ENCODE results near the gene PLIN5. TPM values are rescaled to one million over a fixed set of nuclear protein-coding genes. Genes with fewer than 3 reads are reported as not detected.
"Not testable (repeated sequence)": the region's sequence is repeated elsewhere in the genome, so short reads cannot be mapped to it uniquely, and the experiment has no call there.

Gene PLIN5
- total RNA-seq, 2 experiments from 2014 or later = 0.31 to 0.93 TPM

DNA sequence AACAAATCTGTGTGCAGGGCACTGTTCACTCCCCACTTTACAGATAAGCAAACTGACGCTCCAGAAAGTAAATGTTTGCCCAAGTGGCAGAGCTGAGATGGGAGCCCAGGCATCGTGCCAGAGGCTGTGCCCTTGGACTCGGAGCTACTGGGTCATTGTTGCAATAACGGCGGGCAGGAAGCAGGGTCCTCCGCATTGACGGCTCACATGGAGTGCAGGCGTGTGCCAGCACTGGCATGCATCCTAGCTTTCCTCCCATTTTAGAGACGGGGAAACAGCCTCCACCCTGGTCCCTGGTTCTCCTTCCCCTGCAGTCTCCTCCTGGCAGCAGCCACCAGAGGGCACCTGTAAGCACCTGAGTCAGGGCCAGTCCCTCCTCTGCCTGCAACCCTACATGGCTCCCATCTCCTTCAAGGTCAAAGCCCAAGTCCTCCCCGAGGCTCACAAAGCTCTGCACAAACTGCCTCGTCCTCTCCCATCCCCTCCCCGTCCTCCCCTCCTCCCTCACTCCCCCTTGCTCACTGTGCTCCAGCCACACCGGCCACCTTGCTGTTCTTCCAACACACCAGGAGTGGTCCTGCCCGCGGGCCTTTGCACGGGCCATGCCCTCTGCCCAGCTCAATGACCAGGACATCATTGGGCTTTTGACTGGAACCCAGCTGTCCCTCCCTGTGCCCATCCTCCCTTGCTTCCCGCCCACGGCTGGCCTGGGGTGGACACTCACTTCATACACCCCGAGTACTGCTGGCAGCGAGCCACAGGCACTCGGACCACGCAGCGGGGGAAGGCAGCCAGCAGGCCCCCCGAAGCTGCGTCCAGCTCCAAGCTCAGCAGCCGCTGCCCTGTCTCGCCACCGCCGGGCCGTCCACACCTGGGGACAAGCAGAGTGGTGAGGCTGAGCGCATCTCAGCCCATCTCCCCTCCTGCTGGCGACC, 12.5 kb upstream of the PLIN5 start:
- no peak overlapping the region for H3K27ac ChIP-seq (ENCODE audit: low read depth in 1 of 2, low read length in 2 of 2)
- ChIA-PET CTCF (no interaction called here), POLR2A (no interaction called here)
- no peaks in the 10 kb centered on the region for H3K36me3 Mint-ChIP-seq (ENCODE audit: low read depth)
- intact Hi-C loops (cut with DNase I, micrococcal nuclease) = no loop called here
- H3K36me3 ChIP-seq (ENCODE audit: insufficient read depth, low read length) = no peaks in the 10 kb centered on the region
- H3K9me3 Mint-ChIP-seq = no peaks in the 10 kb centered on the region
- peaks cover 0 to 8% of the 10 kb centered on the region in 2 experiments for H3K9me3 ChIP-seq (ENCODE audit: control insufficient read depth in 1 of 2, insufficient read depth in 1 of 2, low read length in 2 of 2)
- H3K4me1 ChIP-seq (ENCODE audit: insufficient read depth, low read length) = no peaks in the 10 kb centered on the region
- peaks cover 5% of the 10 kb centered on the region for H3K27me3 Mint-ChIP-seq
- ATAC-seq (ENCODE audit: poor library complexity) (no peak), DNase-seq (peak in 3 of 14 experiments; percentile 12 to 37 (median 30))
- no peaks in the 10 kb centered on the region for H3K4me1 Mint-ChIP-seq (ENCODE audit: low read depth)
- H3K27ac Mint-ChIP-seq = no peak overlapping the region
- no peaks in the 10 kb centered on the region for H3K27me3 ChIP-seq (ENCODE audit: control insufficient read depth in 1 of 2, insufficient read depth in 2 of 2, low read length in 2 of 2)
- H3K4me3 ChIP-seq (ENCODE audit: low read length) = no peak overlapping the region
- TF ChIP-seq, protein P1, sequence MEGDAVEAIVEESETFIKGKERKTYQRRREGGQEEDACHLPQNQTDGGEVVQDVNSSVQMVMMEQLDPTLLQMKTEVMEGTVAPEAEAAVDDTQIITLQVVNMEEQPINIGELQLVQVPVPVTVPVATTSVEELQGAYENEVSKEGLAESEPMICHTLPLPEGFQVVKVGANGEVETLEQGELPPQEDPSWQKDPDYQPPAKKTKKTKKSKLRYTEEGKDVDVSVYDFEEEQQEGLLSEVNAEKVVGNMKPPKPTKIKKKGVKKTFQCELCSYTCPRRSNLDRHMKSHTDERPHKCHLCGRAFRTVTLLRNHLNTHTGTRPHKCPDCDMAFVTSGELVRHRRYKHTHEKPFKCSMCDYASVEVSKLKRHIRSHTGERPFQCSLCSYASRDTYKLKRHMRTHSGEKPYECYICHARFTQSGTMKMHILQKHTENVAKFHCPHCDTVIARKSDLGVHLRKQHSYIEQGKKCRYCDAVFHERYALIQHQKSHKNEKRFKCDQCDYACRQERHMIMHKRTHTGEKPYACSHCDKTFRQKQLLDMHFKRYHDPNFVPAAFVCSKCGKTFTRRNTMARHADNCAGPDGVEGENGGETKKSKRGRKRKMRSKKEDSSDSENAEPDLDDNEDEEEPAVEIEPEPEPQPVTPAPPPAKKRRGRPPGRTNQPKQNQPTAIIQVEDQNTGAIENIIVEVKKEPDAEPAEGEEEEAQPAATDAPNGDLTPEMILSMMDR (IDR thresholded peaks at IDR 0.05) = no peak
- H3K4me3 Mint-ChIP-seq = no peak overlapping the region

DNA sequence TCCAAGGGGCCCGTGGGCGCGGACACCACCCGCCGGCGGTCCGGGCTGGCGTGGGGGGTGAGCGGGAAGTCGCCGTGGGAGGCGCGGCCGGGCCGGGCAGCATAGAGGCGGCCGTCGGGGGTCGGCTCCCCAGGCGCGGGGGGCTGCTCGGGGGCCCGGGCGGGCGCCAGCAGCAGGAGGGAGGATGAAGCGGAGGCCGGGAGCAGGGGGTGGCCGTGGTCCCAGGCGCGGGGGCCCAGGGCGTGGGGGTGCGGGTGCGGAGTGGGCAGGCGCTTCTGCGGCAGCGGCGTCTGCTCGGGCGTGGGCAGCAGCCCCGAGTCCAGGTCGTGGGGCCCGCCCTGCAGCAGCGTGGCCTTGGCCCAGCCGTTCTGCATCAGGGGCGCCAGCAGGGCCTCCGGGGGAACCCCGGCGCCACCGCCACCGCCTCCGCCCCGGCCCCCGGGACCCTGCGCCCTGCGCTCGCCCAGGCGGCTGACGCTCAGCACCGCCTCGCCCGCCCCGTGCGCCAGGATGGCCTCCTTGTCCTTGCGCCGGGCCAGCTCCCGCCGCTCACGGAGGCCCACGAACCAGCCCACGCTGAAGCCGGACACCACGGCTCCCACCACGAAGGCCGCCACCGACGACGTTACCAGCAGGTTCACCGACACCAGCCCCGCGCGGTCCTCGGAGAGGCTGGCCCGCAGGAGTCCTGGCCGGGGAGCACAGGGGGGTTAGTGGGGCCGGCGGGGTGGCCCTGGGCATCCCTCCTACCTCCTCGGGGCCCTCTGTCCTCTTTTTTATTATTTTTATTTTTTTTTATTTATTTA, 9.0 kb upstream of the PLIN5 start:
- Mint-ChIP-seq H3K9me3 (no peaks in the 10 kb centered on the region), H3K27ac (no peak overlapping the region), H3K27me3 (peaks cover 21% of the 10 kb centered on the region), H3K4me3 (no peak overlapping the region), H3K36me3 (ENCODE audit: low read depth) (no peaks in the 10 kb centered on the region), H3K4me1 (ENCODE audit: low read depth) (no peaks in the 10 kb centered on the region)
- H3K27ac ChIP-seq (ENCODE audit: low read depth in 1 of 2, low read length in 2 of 2) = no peak overlapping the region
- intact Hi-C loops (cut with DNase I, micrococcal nuclease) = no loop called here
- no peak overlapping the region for H3K4me3 ChIP-seq (ENCODE audit: low read length)
- ChIA-PET POLR2A (no interaction called here), CTCF (no interaction called here)
- DNase-seq = no peak
- peaks cover 7% of the 10 kb centered on the region for H3K4me1 ChIP-seq (ENCODE audit: insufficient read depth, low read length)
- H3K27me3 ChIP-seq (ENCODE audit: control insufficient read depth in 1 of 2, insufficient read depth in 2 of 2, low read length in 2 of 2) = peaks cover 5 to 9% of the 10 kb centered on the region in 2 experiments
- H3K36me3 ChIP-seq (ENCODE audit: insufficient read depth, low read length) = no peaks in the 10 kb centered on the region
- ATAC-seq (ENCODE audit: poor library complexity) = no peak
- H3K9me3 ChIP-seq (ENCODE audit: control insufficient read depth in 1 of 2, insufficient read depth in 1 of 2, low read length in 2 of 2) = peaks cover 0 to 20% of the 10 kb centered on the region in 2 experiments
- TF ChIP-seq, protein P1 (IDR thresholded peaks at IDR 0.05) = no peak

DNA sequence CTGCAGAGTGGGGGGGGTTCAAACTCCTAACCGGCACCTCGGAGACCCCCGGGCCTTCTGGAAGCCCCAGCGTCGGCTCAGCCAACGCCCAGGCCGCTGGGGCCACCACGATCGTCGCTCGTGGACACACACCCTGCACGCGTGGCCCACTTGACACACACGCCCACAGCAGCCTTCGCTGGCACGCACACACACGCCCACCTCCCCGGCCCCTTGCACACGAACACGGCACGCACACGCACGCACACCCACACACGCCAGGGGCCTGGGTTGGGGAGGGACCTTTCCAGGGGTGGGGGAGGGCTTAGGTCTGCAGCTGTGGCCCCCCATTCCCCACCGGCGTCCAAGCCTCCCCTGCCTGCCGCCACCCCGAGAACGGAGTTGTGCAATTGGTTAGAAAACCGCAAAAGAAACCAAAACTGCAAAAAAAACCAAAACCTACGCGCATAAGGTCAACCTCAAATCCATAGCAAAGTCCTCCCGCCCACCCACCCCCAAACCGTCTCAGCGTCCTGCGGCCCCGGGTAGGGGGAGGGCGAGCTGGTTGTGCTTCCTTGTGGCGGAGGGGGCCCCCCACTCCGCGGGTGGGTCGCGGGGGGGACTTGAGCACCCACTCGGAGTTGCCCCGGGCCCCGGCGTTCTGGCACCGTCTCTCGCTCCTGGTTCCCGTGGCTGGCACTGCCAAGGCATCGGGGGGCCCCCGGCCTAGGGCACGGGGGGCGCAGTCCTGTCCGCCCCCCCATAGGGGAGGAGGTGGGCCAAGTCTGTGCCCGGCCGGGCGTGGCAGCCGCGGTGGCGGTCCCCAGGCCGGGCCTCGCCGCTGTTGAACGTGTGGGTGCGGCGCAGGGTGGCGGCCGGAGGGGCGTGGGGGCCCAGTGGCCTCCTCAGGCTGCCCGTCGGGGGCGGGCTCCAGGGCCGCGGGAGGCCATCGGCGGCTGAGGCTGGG, 8.1 kb upstream of the PLIN5 start:
- peaks cover 7% of the 10 kb centered on the region for H3K4me1 ChIP-seq (ENCODE audit: insufficient read depth, low read length)
- TF ChIP-seq, protein P1 (IDR thresholded peaks at IDR 0.05) = no peak

DNA sequence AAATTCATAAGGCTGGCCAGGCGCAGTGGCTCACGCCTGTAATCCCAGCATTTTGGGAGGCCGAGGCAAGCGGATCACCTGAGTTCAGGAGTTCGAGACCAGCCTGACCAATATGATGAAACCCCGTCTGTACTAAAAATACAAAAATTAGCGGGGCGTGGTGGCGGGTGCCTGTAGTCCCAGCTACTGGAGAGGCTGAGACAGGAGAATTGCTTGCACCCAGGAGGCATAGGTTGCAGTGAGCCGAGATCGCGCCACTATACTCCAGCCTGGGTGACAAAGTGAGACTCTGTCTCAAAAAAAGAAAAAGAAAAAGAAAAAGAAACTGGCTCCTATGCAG, 6.8 kb upstream of the PLIN5 start:
- H3K27ac ChIP-seq (ENCODE audit: low read depth in 1 of 2, low read length in 2 of 2); H3K4me1 Mint-ChIP-seq (ENCODE audit: low read depth); DNase-seq; H3K4me1 ChIP-seq (ENCODE audit: insufficient read depth, low read length); H3K4me3 ChIP-seq (ENCODE audit: low read length); ATAC-seq (ENCODE audit: poor library complexity); intact Hi-C loops (cut with DNase I, micrococcal nuclease); H3K36me3 ChIP-seq (ENCODE audit: insufficient read depth, low read length); H3K27ac Mint-ChIP-seq; H3K36me3 Mint-ChIP-seq (ENCODE audit: low read depth); POLR2A ChIA-PET; H3K9me3 Mint-ChIP-seq; H3K4me3 Mint-ChIP-seq; CTCF ChIA-PET: not testable (repeated sequence)
- Histone ChIP-seq H3K27me3 (ENCODE audit: control insufficient read depth in 1 of 2, insufficient read depth in 2 of 2, low read length in 2 of 2) (peaks cover 12 to 14% of the 10 kb centered on the region in 2 experiments), H3K9me3 (ENCODE audit: control insufficient read depth in 1 of 2, insufficient read depth in 1 of 2, low read length in 2 of 2) (peaks cover 0 to 30% of the 10 kb centered on the region in 2 experiments)
- peaks cover 26% of the 10 kb centered on the region for H3K27me3 Mint-ChIP-seq

More for the DNA sequence above, 8.1 kb upstream of the PLIN5 start:
- H3K27me3 ChIP-seq (ENCODE audit: control insufficient read depth in 1 of 2, insufficient read depth in 2 of 2, low read length in 2 of 2) = peaks cover 7 to 9% of the 10 kb centered on the region in 2 experiments
- peaks cover 26% of the 10 kb centered on the region for H3K27me3 Mint-ChIP-seq
- peak in 2 of 14 experiments; percentile 46 to 63 for DNase-seq
- no peak overlapping the region for H3K27ac ChIP-seq (ENCODE audit: low read depth in 1 of 2, low read length in 2 of 2)
- H3K4me1 Mint-ChIP-seq (ENCODE audit: low read depth) = no peaks in the 10 kb centered on the region
- H3K4me3 ChIP-seq (ENCODE audit: low read length) = no peak overlapping the region
- no peak overlapping the region for H3K4me3 Mint-ChIP-seq
- no peaks in the 10 kb centered on the region for H3K9me3 Mint-ChIP-seq
- no peak overlapping the region for H3K27ac Mint-ChIP-seq
- no peaks in the 10 kb centered on the region for H3K36me3 ChIP-seq (ENCODE audit: insufficient read depth, low read length)
- POLR2A ChIA-PET = no interaction called here
- intact Hi-C loops (cut with DNase I, micrococcal nuclease) = no loop called here
- CTCF ChIA-PET = no interaction called here
- peaks cover 0 to 25% of the 10 kb centered on the region in 2 experiments for H3K9me3 ChIP-seq (ENCODE audit: control insufficient read depth in 1 of 2, insufficient read depth in 1 of 2, low read length in 2 of 2)
- ATAC-seq (ENCODE audit: poor library complexity) = no peak
- no peaks in the 10 kb centered on the region for H3K36me3 Mint-ChIP-seq (ENCODE audit: low read depth)

All from CD4-positive, alpha-beta T cell (primary cell).